ENCODE results near the gene PPP2R2C. TPM values are rescaled to one million over a fixed set of nuclear protein-coding genes. Genes with fewer than 3 reads are reported as not detected.

Gene PPP2R2C
- total RNA-seq, 1 experiment from 2014 or later, result not detected

DNA sequence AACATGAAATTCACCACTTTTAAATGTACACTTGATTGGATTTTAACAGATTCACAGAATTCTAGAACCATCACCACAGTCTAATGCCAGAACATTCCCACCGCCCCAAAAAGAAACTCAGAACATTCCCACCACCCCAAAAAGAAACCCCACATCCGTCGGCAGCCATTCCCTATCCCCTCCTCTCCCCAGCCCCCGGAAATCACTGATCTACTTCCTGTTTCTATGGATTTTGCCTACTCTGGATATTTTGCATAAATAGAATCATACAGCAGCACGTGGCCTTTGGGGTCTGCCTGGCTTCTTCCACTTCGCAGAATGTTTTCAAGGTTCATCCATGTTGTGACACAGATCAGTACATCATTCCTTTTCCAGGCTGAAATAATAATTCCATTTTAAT lies 79.3 kb downstream of the PPP2R2C start:
- H3K9me3 ChIP-seq, result no peaks in the 10 kb centered on the region
- Mint-ChIP-seq H3K4me1 (ENCODE audit: low read depth, unreplicated experiment) (no peaks in the 10 kb centered on the region), H3K27me3 (ENCODE audit: insufficient read depth, unreplicated experiment) (peaks cover 12% of the 10 kb centered on the region), H3K9me3 (ENCODE audit: unreplicated experiment) (no peaks in the 10 kb centered on the region), H3K36me3 (ENCODE audit: insufficient read depth, unreplicated experiment) (no peaks in the 10 kb centered on the region), H3K27ac (ENCODE audit: unreplicated experiment) (no peak overlapping the region), H3K4me3 (ENCODE audit: unreplicated experiment) (no peak overlapping the region)
- TF ChIP-seq, protein P1, sequence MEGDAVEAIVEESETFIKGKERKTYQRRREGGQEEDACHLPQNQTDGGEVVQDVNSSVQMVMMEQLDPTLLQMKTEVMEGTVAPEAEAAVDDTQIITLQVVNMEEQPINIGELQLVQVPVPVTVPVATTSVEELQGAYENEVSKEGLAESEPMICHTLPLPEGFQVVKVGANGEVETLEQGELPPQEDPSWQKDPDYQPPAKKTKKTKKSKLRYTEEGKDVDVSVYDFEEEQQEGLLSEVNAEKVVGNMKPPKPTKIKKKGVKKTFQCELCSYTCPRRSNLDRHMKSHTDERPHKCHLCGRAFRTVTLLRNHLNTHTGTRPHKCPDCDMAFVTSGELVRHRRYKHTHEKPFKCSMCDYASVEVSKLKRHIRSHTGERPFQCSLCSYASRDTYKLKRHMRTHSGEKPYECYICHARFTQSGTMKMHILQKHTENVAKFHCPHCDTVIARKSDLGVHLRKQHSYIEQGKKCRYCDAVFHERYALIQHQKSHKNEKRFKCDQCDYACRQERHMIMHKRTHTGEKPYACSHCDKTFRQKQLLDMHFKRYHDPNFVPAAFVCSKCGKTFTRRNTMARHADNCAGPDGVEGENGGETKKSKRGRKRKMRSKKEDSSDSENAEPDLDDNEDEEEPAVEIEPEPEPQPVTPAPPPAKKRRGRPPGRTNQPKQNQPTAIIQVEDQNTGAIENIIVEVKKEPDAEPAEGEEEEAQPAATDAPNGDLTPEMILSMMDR (IDR thresholded peaks at IDR 0.05; ENCODE audit: insufficient read depth in 1 of 2, low read depth in 1 of 2, low read length in 1 of 2, severe bottlenecking in 1 of 2, unreplicated experiment in 1 of 2), result no peak
- no peak for DNase-seq
- intact Hi-C loops (cut with micrococcal nuclease; ENCODE audit: unreplicated experiment), result no loop called here
- ChIA-PET CTCF (no interaction called here), POLR2A (no interaction called here)
- no peaks in the 10 kb centered on the region for H3K4me1 ChIP-seq
- no peak overlapping the region for H3K4me3 ChIP-seq (ENCODE audit: low read depth, low read length)
- no peaks in the 10 kb centered on the region for H3K27me3 ChIP-seq (replicated peaks; ENCODE audit: control insufficient read depth, insufficient read depth, low read length)
- no peaks in the 10 kb centered on the region for H3K36me3 ChIP-seq (ENCODE audit: control insufficient read depth, insufficient read depth, low read length)
- no TSS peak for BruUV-seq (replicated peaks)

DNA sequence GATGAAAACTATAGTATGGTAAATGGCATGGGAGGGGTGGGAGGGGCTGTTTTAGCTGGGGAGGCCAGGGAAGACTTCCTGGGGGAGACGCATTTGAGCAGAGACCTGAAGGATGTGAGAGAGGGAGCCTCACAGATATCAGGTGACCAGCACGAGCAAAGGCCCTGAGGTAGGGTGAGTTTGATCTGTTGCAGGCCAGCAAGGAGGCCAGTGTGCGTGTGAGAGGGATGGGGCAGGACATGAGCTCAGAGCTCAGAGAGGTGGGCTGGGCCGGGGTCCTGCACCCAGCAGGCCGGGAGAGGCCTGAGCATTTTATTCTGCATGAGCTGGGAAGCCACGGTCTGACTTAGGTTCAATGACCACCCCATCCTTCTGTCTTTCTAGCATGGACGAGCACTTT lies 80.0 kb downstream of the PPP2R2C start:
- Histone ChIP-seq H3K36me3 (ENCODE audit: control insufficient read depth, insufficient read depth, low read length) (no peaks in the 10 kb centered on the region), H3K27me3 (replicated peaks; ENCODE audit: control insufficient read depth, insufficient read depth, low read length) (no peaks in the 10 kb centered on the region), H3K9me3 (no peaks in the 10 kb centered on the region), H3K4me1 (no peaks in the 10 kb centered on the region), H3K4me3 (ENCODE audit: low read depth, low read length) (no peak overlapping the region)
- no peaks in the 10 kb centered on the region for H3K9me3 Mint-ChIP-seq (ENCODE audit: unreplicated experiment)
- H3K27me3 Mint-ChIP-seq (ENCODE audit: insufficient read depth, unreplicated experiment), result peaks cover 12% of the 10 kb centered on the region
- no peak overlapping the region for H3K27ac Mint-ChIP-seq (ENCODE audit: unreplicated experiment)
- no TSS peak for BruUV-seq (replicated peaks)
- H3K36me3 Mint-ChIP-seq (ENCODE audit: insufficient read depth, unreplicated experiment), result no peaks in the 10 kb centered on the region
- no peak for DNase-seq
- CTCF ChIA-PET, result interaction anchor here (0.6 kb wide), 1 partner anchor 141 kb away, joined by 6 read pairs; no protein-coding TSS in a partner anchor
- TF ChIP-seq, protein P1 (IDR thresholded peaks at IDR 0.05; ENCODE audit: insufficient read depth in 1 of 2, low read depth in 1 of 2, low read length in 1 of 2, severe bottlenecking in 1 of 2, unreplicated experiment in 1 of 2), result no peak
- intact Hi-C loops (cut with micrococcal nuclease; ENCODE audit: unreplicated experiment), result no loop called here
- no peak overlapping the region for H3K4me3 Mint-ChIP-seq (ENCODE audit: unreplicated experiment)
- no peaks in the 10 kb centered on the region for H3K4me1 Mint-ChIP-seq (ENCODE audit: low read depth, unreplicated experiment)
- POLR2A ChIA-PET, result no interaction called here

DNA sequence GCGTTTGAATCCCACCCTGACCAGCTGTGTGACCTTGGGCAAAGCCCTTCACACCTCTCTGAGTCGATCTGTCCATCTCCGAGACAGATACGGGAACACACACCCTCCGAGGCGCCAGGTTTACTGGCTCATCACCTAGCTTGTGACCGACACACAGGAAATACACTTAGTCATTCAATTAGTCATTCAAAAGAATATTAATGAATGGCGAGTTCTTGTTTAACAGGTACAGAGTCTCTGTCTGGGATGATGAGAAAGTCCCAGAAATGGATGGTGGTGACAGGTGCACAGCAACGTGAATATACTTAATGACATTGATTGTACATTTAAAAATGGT lies 80.6 kb downstream of the PPP2R2C start:
- BruUV-seq (replicated peaks), result no TSS peak
- no peaks in the 10 kb centered on the region for H3K4me1 Mint-ChIP-seq (ENCODE audit: low read depth, unreplicated experiment)
- peaks cover 14% of the 10 kb centered on the region for H3K27me3 Mint-ChIP-seq (ENCODE audit: insufficient read depth, unreplicated experiment)
- Histone ChIP-seq H3K27me3 (replicated peaks; ENCODE audit: control insufficient read depth, insufficient read depth, low read length) (no peaks in the 10 kb centered on the region), H3K4me3 (ENCODE audit: low read depth, low read length) (no peak overlapping the region), H3K4me1 (no peaks in the 10 kb centered on the region), H3K36me3 (ENCODE audit: control insufficient read depth, insufficient read depth, low read length) (no peaks in the 10 kb centered on the region), H3K9me3 (no peaks in the 10 kb centered on the region)
- intact Hi-C loops (cut with micrococcal nuclease; ENCODE audit: unreplicated experiment), result no loop called here
- ChIA-PET POLR2A (no interaction called here), CTCF (interaction anchor here (0.6 kb wide), 1 partner anchor 141 kb away, joined by 6 read pairs; no protein-coding TSS in a partner anchor)
- H3K4me3 Mint-ChIP-seq (ENCODE audit: unreplicated experiment), result no peak overlapping the region
- no peaks in the 10 kb centered on the region for H3K9me3 Mint-ChIP-seq (ENCODE audit: unreplicated experiment)
- no peaks in the 10 kb centered on the region for H3K36me3 Mint-ChIP-seq (ENCODE audit: insufficient read depth, unreplicated experiment)
- H3K27ac Mint-ChIP-seq (ENCODE audit: unreplicated experiment), result no peak overlapping the region
- TF ChIP-seq, protein P1 (IDR thresholded peaks at IDR 0.05; ENCODE audit: insufficient read depth in 1 of 2, low read depth in 1 of 2, low read length in 1 of 2, severe bottlenecking in 1 of 2, unreplicated experiment in 1 of 2), result no peak
- no peak for DNase-seq
